Right lobe of liver (tissue), 6 donors: ENCODE measurements around the gene TBCD. TPM values are rescaled to one million over a fixed set of nuclear protein-coding genes. Genes with fewer than 3 reads are reported as not detected.
A peak's percentile ranks its signal among the peaks of the same experiment; 100 is the strongest.
"Not testable (repeated sequence)": the region's sequence is repeated elsewhere in the genome, so short reads cannot be mapped to it uniquely, and the experiment has no call there.

Experiments used
- ATAC-seq, 4 donors: fragments of 200-7000 bp; cut with Tn5 transposase; one replicate each; pipeline ENCODE4 v1.9.1; 2020; ENCODE audit warnings: mild to moderate bottlenecking in 4 of 4, moderate library complexity in 4 of 4
- DNase-seq, 3 donors: peaks; one replicate each; pipeline ENCODE4 v3.0.0-alpha.2; 2020
- H3K27ac ChIP-seq, 3 donors: fragments of 200-600 bp; one replicate each; pipeline ENCODE4 v1.8.0; 2022
- H3K27me3 ChIP-seq, 2 donors: fragments of 200-600 bp; one replicate each; pipeline ENCODE4 v1.8.0; 2022
- H3K36me3 ChIP-seq, 4 donors: fragments of 200-600 bp; sonication (generic) in 1 of 4; one replicate each; pipeline versions ENCODE4 v1.5.1 to v1.8.0; 2017 to 2022; ENCODE audit warnings: control low read depth in 1 of 4
- H3K4me1 ChIP-seq, 4 donors: fragments of 200-600 bp; sonication (generic) in 1 of 4; one replicate each; pipeline versions ENCODE4 v1.5.1 to v1.8.0; 2017 to 2022; ENCODE audit warnings: control low read depth in 1 of 4
- H3K4me3 ChIP-seq, 3 donors: fragments of 200-600 bp; one replicate each; pipeline ENCODE4 v1.8.0; 2022
- H3K9me3 ChIP-seq, 4 donors: fragments of 200-600 bp; sonication (generic) in 1 of 4; one replicate each; pipeline versions ENCODE4 v1.5.1 to v1.8.0; 2017 to 2022; ENCODE audit warnings: control low read depth in 1 of 4
- POLR2A ChIP-seq: fragments of 450-650 bp; IDR thresholded peaks from one replicate; pipeline ENCODE4 v1.6.1; 2017; ENCODE audit warnings: antibody characterized with exemption, mild to moderate bottlenecking
- WGBS: methylation state at CpG from one replicate; pipeline ENCODE4 v1.1.6; 2018; ENCODE audit warnings: low coverage, low lambda C conversion rate; ENCODE audit not compliant: insufficient coverage; ENCODE audit errors: missing lambda C conversion rate; 5-methylcytosine and 5-hydroxymethylcytosine counted together
- intact Hi-C, 2 donors: fragments of 100-400 bp; cut with DNase I; formaldehyde crosslinking; loops; one replicate each; pipeline versions ENCODE4 v1.11.2 to v1.14.1; 2022
- total RNA-seq, 6 experiments: library from RNA; depleted of rRNA in 2 of 6; stranded (reverse); fragments of >200 nt in 2 of 6; fragmentation: NEBNext Ultra II Directional in 3 of 6; extraction: Animal tissue kit (Norgen Biotek cat#: 25700) in 3 of 6; gene quantifications; one replicate each; pipeline versions ENCODE4 v1.1.0 to v1.2.4, GENCODE V29; 2016 to 2023
- TF ChIP-seq, protein P1 (sequence below), 4 donors: fragments of 200-600 bp in 3 of 4; fragments of 450-650 bp in 1 of 4; IDR thresholded peaks; one replicate each; pipeline versions ENCODE4 v1.5.1 to v1.8.0; 2016 to 2022; ENCODE audit warnings: antibody characterized with exemption in 4 of 4, mild to moderate bottlenecking in 2 of 4
- donor health status: DM: no; HTN: yes; CAD: no.
- donor health status: DM: no; HTN: no; CAD: no.
- donor health status: DM: no; HTN: no; CAD: no.
- donor health status: DM: no; HTN: yes; CAD: no.
- donor health status: DM: no; HTN: yes; CAD: no.

The TBCD gene
- total RNA-seq, 6 experiments from 2014 or later = 28.0 to 55.7 (median 41.3) TPM

GRCh38 chr17:82775001-82775823 lies 23.3 kb downstream of the TBCD start:
- Histone ChIP-seq H3K27ac (no peak overlapping the region), H3K4me1 (peaks cover 0 to 22% (median 9%) of the 10 kb centered on the region in 4 donors), H3K27me3 (no peaks in the 10 kb centered on the region), H3K9me3 (no peaks in the 10 kb centered on the region), H3K36me3 (no peaks in the 10 kb centered on the region), H3K4me3 (no peak overlapping the region)
- DNase-seq (peak; percentile 70 to 78 (median 78)), ATAC-seq (peak; percentile 49 to 55 (median 52))
- intact Hi-C loops = no loop called here
- WGBS = 25% methylated on average over 22 of the region's 34 CpGs
- TF ChIP-seq, protein P1, sequence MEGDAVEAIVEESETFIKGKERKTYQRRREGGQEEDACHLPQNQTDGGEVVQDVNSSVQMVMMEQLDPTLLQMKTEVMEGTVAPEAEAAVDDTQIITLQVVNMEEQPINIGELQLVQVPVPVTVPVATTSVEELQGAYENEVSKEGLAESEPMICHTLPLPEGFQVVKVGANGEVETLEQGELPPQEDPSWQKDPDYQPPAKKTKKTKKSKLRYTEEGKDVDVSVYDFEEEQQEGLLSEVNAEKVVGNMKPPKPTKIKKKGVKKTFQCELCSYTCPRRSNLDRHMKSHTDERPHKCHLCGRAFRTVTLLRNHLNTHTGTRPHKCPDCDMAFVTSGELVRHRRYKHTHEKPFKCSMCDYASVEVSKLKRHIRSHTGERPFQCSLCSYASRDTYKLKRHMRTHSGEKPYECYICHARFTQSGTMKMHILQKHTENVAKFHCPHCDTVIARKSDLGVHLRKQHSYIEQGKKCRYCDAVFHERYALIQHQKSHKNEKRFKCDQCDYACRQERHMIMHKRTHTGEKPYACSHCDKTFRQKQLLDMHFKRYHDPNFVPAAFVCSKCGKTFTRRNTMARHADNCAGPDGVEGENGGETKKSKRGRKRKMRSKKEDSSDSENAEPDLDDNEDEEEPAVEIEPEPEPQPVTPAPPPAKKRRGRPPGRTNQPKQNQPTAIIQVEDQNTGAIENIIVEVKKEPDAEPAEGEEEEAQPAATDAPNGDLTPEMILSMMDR (IDR thresholded peaks at IDR 0.05) = peak; percentile 67 to 93 (median 88)
- no peak for TF ChIP-seq POLR2A

DNA sequence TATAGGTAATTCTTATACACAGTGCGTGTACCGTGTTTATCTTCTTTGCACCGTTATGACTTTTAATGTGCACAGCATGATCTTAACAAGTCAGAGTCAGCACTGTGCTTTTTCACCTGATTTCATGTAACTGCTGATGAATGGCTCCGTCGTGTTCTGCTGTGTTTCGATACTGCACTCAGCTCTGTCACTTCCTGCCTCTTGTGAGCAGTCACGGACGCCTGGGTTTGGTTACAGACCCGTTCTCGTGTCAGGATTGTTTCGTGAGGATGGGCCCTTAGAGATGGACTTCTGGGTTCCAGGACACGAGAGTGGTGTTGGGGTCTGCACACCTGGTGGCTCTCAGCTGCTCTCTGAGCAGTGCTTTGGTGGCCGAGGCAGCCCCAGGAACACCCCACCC lies 24.6 kb downstream of the TBCD start:
- Histone ChIP-seq H3K9me3 (no peaks in the 10 kb centered on the region), H3K4me3 (no peak overlapping the region), H3K4me1 (peaks cover 0 to 14% (median 7%) of the 10 kb centered on the region in 4 donors), H3K27me3 (no peaks in the 10 kb centered on the region), H3K36me3 (no peaks in the 10 kb centered on the region), H3K27ac (no peak overlapping the region)
- TF ChIP-seq, protein P1 (IDR thresholded peaks at IDR 0.05) = no peak
- no peak for TF ChIP-seq POLR2A
- WGBS = 78% methylated on average over 13 of the region's 13 CpGs
- no peak for ATAC-seq
- no peak for DNase-seq
- intact Hi-C loops = no loop called here

- 96% methylated on average over 8 of the region's 21 CpGs for WGBS
These were observed 26.0 kb downstream of the TBCD start for GRCh38 chr17:82777778-82778375.

GRCh38 chr17:82779541-82779940 lies 27.7 kb downstream of the TBCD start:
- ATAC-seq (no peak), DNase-seq (no peak)
- Histone ChIP-seq H3K9me3 (no peaks in the 10 kb centered on the region), H3K27ac (no peak overlapping the region), H3K36me3 (peaks cover 0 to 5% (median under 1%) of the 10 kb centered on the region in 4 donors), H3K4me1 (no peaks in the 10 kb centered on the region), H3K27me3 (no peaks in the 10 kb centered on the region), H3K4me3 (no peak overlapping the region)
- WGBS = 96% methylated on average over 5 of the region's 23 CpGs
- TF ChIP-seq, protein P1 (IDR thresholded peaks at IDR 0.05) = no peak
- no peak for TF ChIP-seq POLR2A
- intact Hi-C loops = no loop called here

More at GRCh38 chr17:82777778-82778375, 26.0 kb downstream of the TBCD start:
- intact Hi-C loops, ATAC-seq, H3K4me1 ChIP-seq, H3K27me3 ChIP-seq, DNase-seq, H3K9me3 ChIP-seq, H3K36me3 ChIP-seq, H3K4me3 ChIP-seq, H3K27ac ChIP-seq: not testable (repeated sequence)
- TF ChIP-seq, protein P1 (IDR thresholded peaks at IDR 0.05) = peak in 3 of 4 donors; percentile 30 to 36 (median 32)
